Fibroblast of skin of left biceps (primary cell): Measurements from ENCODE around the gene SGIP1.
"Not testable (repeated sequence)": the region's sequence is repeated elsewhere in the genome, so short reads cannot be mapped to it uniquely, and the experiment has no call there.

Experiments used
- DNase-seq, 2 experiments: peaks; one replicate each; pipeline ENCODE4 v3.0.0-alpha.2; 2013; ENCODE audit warnings: low read depth in 2 of 2

SGIP1 gene

GRCh38 chr1:66553846-66554245 lies 19.9 kb downstream of the SGIP1 start:
- no peak for DNase-seq

GRCh38 chr1:66556161-66556611 lies 22.2 kb downstream of the SGIP1 start:
- DNase-seq, result no peak

- peak; percentile 84 to 85 for DNase-seq
These were observed 23.2 kb downstream of the SGIP1 start for GRCh38 chr1:66557157-66557556.

GRCh38 chr1:66559517-66559916 lies 25.6 kb downstream of the SGIP1 start:
- DNase-seq, result no peak

GRCh38 chr1:66562561-66562960 lies 28.6 kb downstream of the SGIP1 start:
- DNase-seq, result no peak

GRCh38 chr1:66563094-66563800 lies 29.3 kb downstream of the SGIP1 start:
- DNase-seq, result peak; percentile 85 to 86

GRCh38 chr1:66563941-66564630 lies 30.1 kb downstream of the SGIP1 start:
- DNase-seq, result peak; percentile 94 to 95

- no peak for DNase-seq
These were observed 36.2 kb downstream of the SGIP1 start for GRCh38 chr1:66570196-66570595.

GRCh38 chr1:66571789-66572188 lies 37.8 kb downstream of the SGIP1 start:
- DNase-seq, result no peak

- DNase-seq, result peak; percentile 93
These were observed 41.8 kb downstream of the SGIP1 start for GRCh38 chr1:66575739-66576138.

GRCh38 chr1:66576645-66577044 lies 42.7 kb downstream of the SGIP1 start:
- DNase-seq, result no peak

GRCh38 chr1:66578841-66579240 lies 44.9 kb downstream of the SGIP1 start:
- no peak for DNase-seq

- no peak for DNase-seq
These were observed 46.1 kb downstream of the SGIP1 start for GRCh38 chr1:66580081-66580480.

GRCh38 chr1:66583021-66583420 lies 49.1 kb downstream of the SGIP1 start:
- no peak for DNase-seq

- DNase-seq, result no peak
These were observed 51.0 kb downstream of the SGIP1 start for GRCh38 chr1:66585002-66585401.

GRCh38 chr1:66589326-66589725 lies 55.4 kb downstream of the SGIP1 start:
- no peak for DNase-seq

- not testable (repeated sequence) for DNase-seq
These were observed 58.2 kb downstream of the SGIP1 start for GRCh38 chr1:66592106-66592507.

GRCh38 chr1:66596191-66596590 lies 62.2 kb downstream of the SGIP1 start:
- no peak for DNase-seq

GRCh38 chr1:66597500-66597899 lies 63.5 kb downstream of the SGIP1 start:
- DNase-seq, result no peak

GRCh38 chr1:66598670-66599069 lies 64.7 kb downstream of the SGIP1 start:
- peak; percentile 74 to 79 for DNase-seq

GRCh38 chr1:66599346-66599745 lies 65.4 kb downstream of the SGIP1 start:
- no peak for DNase-seq

GRCh38 chr1:66599899-66600737 lies 66.2 kb downstream of the SGIP1 start:
- no peak for DNase-seq
